ENCODE results near the gene CHST15. TPM values are rescaled to one million over a fixed set of nuclear protein-coding genes. Genes with fewer than 3 reads are reported as not detected.
A peak's percentile ranks its signal among the peaks of the same experiment; 100 is the strongest.

The CHST15 gene
- total and polyA plus RNA-seq, 2 of the 8 experiments (the other 6 are each of a cell fraction or from before 2014, with no cell fraction given) = 8.8 to 9.1 TPM

GRCh38 chr10:124019886-124020797 is 73.3 kb downstream of the CHST15 start:
- Histone ChIP-seq H2BK15ac (ENCODE audit: low read length) (peak overlapping the region; percentile 99; the same call in 1 of the 2 replicates), H3K36me3 (ENCODE audit: control insufficient read depth in 2 of 4, insufficient read depth in 4 of 4, low read length in 3 of 4) (no peaks in the 10 kb centered on the region), H3K27ac (ENCODE audit: low read depth, low read length) (peak overlapping the region; percentile 39; the same call in 1 of the 2 replicates), H2AFZ (ENCODE audit: low read length) (no peak overlapping the region), H3K9ac (replicated peaks in 1 of 4; ENCODE audit: extremely low read depth in 1 of 4, low read depth in 3 of 4, low read length in 3 of 4) (no peak overlapping the region; a peak in 1 of 7 replicates), H3K23me2 (ENCODE audit: low read depth, low read length) (peaks cover 4% of the 10 kb centered on the region; the same call in 1 of the 2 replicates), H4K5ac (ENCODE audit: insufficient read length, low read depth, low read length) (peak overlapping the region; percentile 35), H3K27me3 (replicated peaks in 1 of 4; ENCODE audit: control insufficient read depth in 3 of 4, extremely low read depth in 1 of 4, insufficient read depth in 3 of 4, low read length in 3 of 4) (no peaks in the 10 kb centered on the region), H3K23ac (ENCODE audit: insufficient read length) (no peak overlapping the region), H3K79me1 (ENCODE audit: low read depth, low read length) (no peaks in the 10 kb centered on the region), H2BK12ac (ENCODE audit: low read depth, low read length) (peak overlapping the region; percentile 96), H2BK120ac (replicated peaks; ENCODE audit: low read depth, low read length) (peak overlapping the region; percentile 49), H3K4me3 (ENCODE audit: extremely low read depth in 1 of 4, insufficient read depth in 2 of 4, low read depth in 3 of 4, low read length in 4 of 4) (peak overlapping the region in 1 of 4 experiments; percentile 39; a peak in 3 of 8 replicates), H4K91ac (replicated peaks; ENCODE audit: insufficient read length, low read length) (peak overlapping the region; percentile 99), H3K18ac (ENCODE audit: extremely low read depth, low read length) (peak overlapping the region; percentile 98), H3K4ac (replicated peaks; ENCODE audit: insufficient read length, low read depth, low read length) (peak overlapping the region; percentile 4), H3K4me1 (replicated peaks in 1 of 4; ENCODE audit: control insufficient read depth in 3 of 4, insufficient read depth in 4 of 4, low read length in 3 of 4) (peaks cover 16 to 48% (median 32%) of the 10 kb centered on the region in 4 experiments), H3K14ac (ENCODE audit: insufficient read length) (no peak overlapping the region), H3K4me2 (ENCODE audit: insufficient read depth in 1 of 2, low read depth in 2 of 2, low read length in 2 of 2) (peak overlapping the region; percentile 61 to 76), H3K9me3 (ENCODE audit: insufficient read depth in 2 of 2, low read depth in 1 of 2, low read length in 1 of 2) (no peaks in the 10 kb centered on the region), H3K56ac (replicated peaks; ENCODE audit: insufficient read length, low read depth, low read length) (peak overlapping the region; percentile 12), H4K20me1 (replicated peaks in 1 of 2; ENCODE audit: control insufficient read depth in 1 of 2, insufficient read depth in 2 of 2, low read length in 2 of 2) (no peaks in the 10 kb centered on the region), H2AK5ac (ENCODE audit: low read depth, low read length) (peak overlapping the region; percentile 82), H2BK20ac (ENCODE audit: low read length) (peak overlapping the region; percentile 83), H3K79me2 (ENCODE audit: control insufficient read depth in 1 of 2, insufficient read depth in 2 of 2, low read length in 2 of 2) (no peaks in the 10 kb centered on the region), H2BK5ac (ENCODE audit: low read depth, low read length) (peak overlapping the region; percentile 63; the same call in 1 of the 2 replicates), H4K8ac (ENCODE audit: extremely low read depth, insufficient read depth, low read length) (no peak overlapping the region)
- WGBS, 2 experiments (ENCODE audit: extremely low coverage in 1 of 2, insufficient coverage in 1 of 2, insufficient read length in 1 of 2, insufficient replicate concordance in 2 of 2, low coverage in 1 of 2, low lambda C conversion rate in 2 of 2, missing lambda C conversion rate in 1 of 2) = 35% methylated on average over 13 of the region's 13 CpGs; no CpG with 5 or more reads in 1 of the 2 experiments
- FAIRE-seq (no peak), DNase-seq (ENCODE audit: low read depth in 1 of 2, low spot score in 2 of 2) (peak; percentile 44 to 59)
- POLR2A ChIA-PET (ENCODE audit: partially characterized antibody) = interaction anchor here (1.3 kb wide), 1 partner anchor 14 kb away, joined by 3 read pairs; no protein-coding TSS in a partner anchor
- CTCF ChIA-PET (ENCODE audit: partially characterized antibody) = interaction anchor here (0.6 to 4.4 kb wide), 3 partner anchors 17 to 413 kb away, joined by 3 to 20 read pairs (median 5); no protein-coding TSS in a partner anchor
- TF ChIP-seq SP4 (IDR thresholded peaks at IDR 0.05; ENCODE audit: low read length) (no peak), POU5F1 (IDR thresholded peaks at IDR 0.05; ENCODE audit: low read depth, low read length) (no peak), ATF2 (IDR thresholded peaks at IDR 0.05; ENCODE audit: low read length) (no peak), FOSL1 (IDR thresholded peaks at IDR 0.05; ENCODE audit: insufficient read depth, low read depth, low read length) (no peak), MAX (IDR thresholded peaks at IDR 0.05) (peak; percentile 16; the same call in 1 of the 2 replicates), JUN (IDR thresholded peaks at IDR 0.05; ENCODE audit: low read depth, low read length) (no peak), SP2 (IDR thresholded peaks at IDR 0.05; ENCODE audit: low read length) (no peak), POLR2AphosphoS5 (IDR thresholded peaks at IDR 0.05; ENCODE audit: low read depth, low read length) (no peak), SP1 (IDR thresholded peaks at IDR 0.05; ENCODE audit: low read depth, low read length) (no peak), PHF8 (conservative IDR thresholded peaks at IDR 0.05; ENCODE audit: low read depth, low read length) (no peak)
